K562 (cell line): ENCODE results near the gene KDELR3. TPM values are rescaled to one million over a fixed set of nuclear protein-coding genes. Genes with fewer than 3 reads are reported as not detected.

Source experiments
- ARID3A ChIP-seq: IDR thresholded peaks from 2 replicates; pipeline ENCODE4 v1.6.1; 2012; ENCODE audit warnings: low read depth, low read length, improper control_type of control experiment, borderline replicate concordance
- FOXJ2 ChIP-seq: fragments of 200-800 bp; sonication (Bioruptor generic); IDR thresholded peaks from 2 replicates; pipeline ENCODE4 v1.6.1; 2016; ENCODE audit warnings: missing genetic modification characterization, missing compliant biosample characterization
- JUNB ChIP-seq: fragments of 450-650 bp; formaldehyde crosslinking; conservative IDR thresholded peaks from 2 replicates; pipeline ENCODE4 v1.4.0; 2020; ENCODE audit warnings: mild to moderate bottlenecking
- LARP7 ChIP-seq: fragments of 450-650 bp; IDR thresholded peaks from 2 replicates; pipeline ENCODE4 v1.6.1; 2016
- MTA1 ChIP-seq: fragments of 450-650 bp; IDR thresholded peaks from 2 replicates; pipeline ENCODE4 v1.6.1; 2017; ENCODE audit warnings: borderline replicate concordance
- NFRKB ChIP-seq: fragments of 450-650 bp; IDR thresholded peaks from 2 replicates; pipeline ENCODE4 v1.6.1; 2016; ENCODE audit warnings: low read depth
- PRMT5 ChIP-seq: sonication (generic); formaldehyde crosslinking; IDR thresholded peaks from 2 replicates; pipeline ENCODE4 v1.5.0; 2020; ENCODE audit warnings: missing genetic modification reagents
- RBFOX2 ChIP-seq: fragments of 200-400 bp; formaldehyde crosslinking; IDR thresholded peaks from 2 replicates; pipeline ENCODE4 v1.6.1; 2017; ENCODE audit warnings: low read depth, mild to moderate bottlenecking, low read length, moderate library complexity
- STAT5B ChIP-seq: fragments of 250-450 bp; sonication (Bioruptor Pico); IDR thresholded peaks from 2 replicates; pipeline ENCODE4 v1.8.0; 2021; ENCODE audit warnings: mild to moderate bottlenecking, inconsistent platforms
- TAF15 ChIP-seq: fragments of 200-400 bp; formaldehyde crosslinking; IDR thresholded peaks from 2 replicates; pipeline ENCODE4 v1.6.1; 2017; ENCODE audit warnings: mild to moderate bottlenecking, low read depth, low read length, moderate library complexity
- XRCC3 ChIP-seq: fragments of 450-650 bp; IDR thresholded peaks from 2 replicates; pipeline ENCODE4 v1.6.1; 2017; ENCODE audit warnings: mild to moderate bottlenecking, moderate library complexity
- ZBED1 ChIP-seq: IDR thresholded peaks from 2 replicates; pipeline ENCODE4 v1.6.1; 2014
- ZNF3 ChIP-seq: fragments of 250-450 bp; sonication (Bioruptor Pico); IDR thresholded peaks from 2 replicates; pipeline ENCODE4 v1.5.0; 2021; ENCODE audit warnings: mild to moderate bottlenecking, moderate library complexity
- ZNF384 ChIP-seq: IDR thresholded peaks from 2 replicates; pipeline ENCODE4 v1.6.1; 2012; ENCODE audit warnings: low read depth, low read length, improper control_type of control experiment
- ZNF561 ChIP-seq: fragments of 450-650 bp; formaldehyde crosslinking; conservative IDR thresholded peaks from 2 replicates; pipeline ENCODE4 v1.4.0; 2020; ENCODE audit warnings: mild to moderate bottlenecking, moderate library complexity
- ZNF740 ChIP-seq, 3 experiments: fragments of 200-800 bp in 1 of 3; sonication (Bioruptor generic) in 1 of 3; sonication (generic) in 1 of 3; formaldehyde crosslinking in 1 of 3; IDR thresholded peaks; 2 replicates each; pipeline versions ENCODE4 v1.6.1 to v1.8.0; 2016 to 2022; ENCODE audit warnings: mild to moderate bottlenecking in 2 of 3, missing compliant biosample characterization in 2 of 3, missing genetic modification characterization in 2 of 3, missing genetic modification reagents in 1 of 3
- polyA plus RNA-seq, 8 experiments: library from polyadenylated mRNA; depleted of rRNA in 4 of 8; stranded (reverse) in 5 of 8; unstranded in 3 of 8; fragments of >200 nt; fragmentation: Nextera tagmentation in 2 of 8; fragmentation: Illumina TruSeq in 1 of 8; extraction: Ambion mirVana in 2 of 8; extraction: Trizol in 1 of 8; gene quantifications; 2 replicates each; pipeline versions ENCODE4 v1.2.1 to v1.2.3, GENCODE V29; 2011 to 2014; ENCODE audit warnings: inconsistent platforms in 1 of 8, missing spikeins in 1 of 8
- total RNA-seq, 7 experiments: library from RNA; depleted of rRNA in 6 of 7; stranded (reverse); fragments of >200 nt in 6 of 7; fragmentation: Illumina TruSeq in 2 of 7; extraction: Trizol in 2 of 7; gene quantifications; 2 replicates each; pipeline versions ENCODE4 v1.2.1 to v1.2.3, GENCODE V29; 2011 to 2021; ENCODE audit warnings: low replicate concordance in 1 of 7
- TF ChIP-seq, protein P1 (sequence below): fragments of 450-650 bp; formaldehyde crosslinking; conservative IDR thresholded peaks from 2 replicates; pipeline ENCODE4 v1.4.0; 2022; ENCODE audit warnings: mild to moderate bottlenecking, missing genetic modification characterization
- TF ChIP-seq, protein P2 (sequence below): fragments of 450-650 bp; formaldehyde crosslinking; IDR thresholded peaks from 2 replicates; pipeline ENCODE4 v1.4.0; 2020; ENCODE audit warnings: mild to moderate bottlenecking
- TF ChIP-seq, protein P3 (sequence below): fragments of 450-650 bp; formaldehyde crosslinking; IDR thresholded peaks from 2 replicates; pipeline ENCODE4 v1.4.0; 2022; ENCODE audit warnings: mild to moderate bottlenecking, moderate library complexity
- TF ChIP-seq, protein P4 (sequence below): fragments of 250-450 bp; sonication (Bioruptor Pico); IDR thresholded peaks from 2 replicates; pipeline ENCODE4 v1.5.0; 2020; ENCODE audit warnings: mild to moderate bottlenecking, borderline replicate concordance

The KDELR3 gene
- total and polyA plus RNA-seq, 9 of the 15 experiments (the other 6 are each of a cell fraction or from before 2014, with no cell fraction given) = 7.1 to 44.8 (median 9.6) TPM

DNA sequence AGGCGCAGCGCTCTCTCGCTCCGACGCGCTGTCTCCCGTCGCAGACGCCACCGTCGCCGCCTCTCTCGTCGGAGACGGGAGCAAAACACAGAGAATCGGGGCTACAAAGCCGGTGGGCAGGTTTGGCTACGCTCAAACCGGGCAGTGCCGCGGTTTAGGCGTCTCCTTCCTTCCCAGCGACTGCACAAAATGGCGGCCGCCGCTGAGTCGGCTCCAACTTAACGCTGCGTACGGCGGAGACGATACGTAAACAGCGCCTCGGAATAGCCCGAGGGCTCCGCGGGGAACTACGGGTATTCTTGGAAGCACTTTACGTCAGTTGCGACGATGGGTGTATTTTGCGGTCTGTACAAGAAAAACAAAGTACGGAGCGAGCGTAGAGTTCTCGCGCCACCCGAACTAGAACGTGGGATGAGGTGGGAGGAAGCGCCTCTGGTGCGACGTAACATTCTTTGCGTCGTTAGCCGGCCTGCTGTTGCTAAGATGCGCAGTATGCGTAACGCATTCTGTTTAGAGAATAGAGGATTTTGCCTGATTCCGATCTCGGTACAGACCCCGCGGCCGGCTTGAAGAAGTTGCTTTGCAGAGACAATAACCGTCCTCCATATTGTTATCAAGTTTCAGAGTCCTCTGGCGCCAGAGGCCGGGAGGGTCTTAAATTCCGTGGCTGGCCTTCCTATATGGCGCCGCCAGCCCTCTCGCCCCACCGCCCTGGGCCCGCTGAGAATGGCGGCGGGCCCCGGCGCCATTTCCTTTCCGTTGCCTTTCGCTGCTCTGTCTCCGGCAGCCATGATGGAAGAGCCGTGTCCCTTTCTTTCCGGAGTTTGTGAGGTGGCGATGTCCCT is 38.4 kb downstream of the KDELR3 start, which contains the start of gene DDX17 (continued):
- no peak for TF ChIP-seq PRMT5 (CRISPR knock-in tag)
- TF ChIP-seq TAF15 = peak; percentile 99; the same call in 1 of the 2 replicates
- no peak for TF ChIP-seq JUNB (CRISPR knock-in tag)
- peak; percentile 64; the same call in 1 of the 2 replicates for TF ChIP-seq FOXJ2 (tag)
- no peak for TF ChIP-seq ARID3A
- TF ChIP-seq ZNF740 (CRISPR knock-in tag; IDR thresholded peaks at IDR 0.05) = peak; percentile 7; the same call in 1 of the 2 replicates
- no peak; a peak in 1 of 4 replicates for TF ChIP-seq ZNF740 (tag; IDR thresholded peaks at IDR 0.05)
- TF ChIP-seq ZBED1 = 0 out of 2 replicates have a peak, but pooled peaks have one; percentile 47
- TF ChIP-seq, protein P1, sequence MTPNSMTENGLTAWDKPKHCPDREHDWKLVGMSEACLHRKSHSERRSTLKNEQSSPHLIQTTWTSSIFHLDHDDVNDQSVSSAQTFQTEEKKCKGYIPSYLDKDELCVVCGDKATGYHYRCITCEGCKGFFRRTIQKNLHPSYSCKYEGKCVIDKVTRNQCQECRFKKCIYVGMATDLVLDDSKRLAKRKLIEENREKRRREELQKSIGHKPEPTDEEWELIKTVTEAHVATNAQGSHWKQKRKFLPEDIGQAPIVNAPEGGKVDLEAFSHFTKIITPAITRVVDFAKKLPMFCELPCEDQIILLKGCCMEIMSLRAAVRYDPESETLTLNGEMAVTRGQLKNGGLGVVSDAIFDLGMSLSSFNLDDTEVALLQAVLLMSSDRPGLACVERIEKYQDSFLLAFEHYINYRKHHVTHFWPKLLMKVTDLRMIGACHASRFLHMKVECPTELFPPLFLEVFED (CRISPR knock-in tag) = no peak
- no peak for TF ChIP-seq LARP7
- TF ChIP-seq ZNF561 (CRISPR knock-in tag) = no peak
- TF ChIP-seq, protein P2, sequence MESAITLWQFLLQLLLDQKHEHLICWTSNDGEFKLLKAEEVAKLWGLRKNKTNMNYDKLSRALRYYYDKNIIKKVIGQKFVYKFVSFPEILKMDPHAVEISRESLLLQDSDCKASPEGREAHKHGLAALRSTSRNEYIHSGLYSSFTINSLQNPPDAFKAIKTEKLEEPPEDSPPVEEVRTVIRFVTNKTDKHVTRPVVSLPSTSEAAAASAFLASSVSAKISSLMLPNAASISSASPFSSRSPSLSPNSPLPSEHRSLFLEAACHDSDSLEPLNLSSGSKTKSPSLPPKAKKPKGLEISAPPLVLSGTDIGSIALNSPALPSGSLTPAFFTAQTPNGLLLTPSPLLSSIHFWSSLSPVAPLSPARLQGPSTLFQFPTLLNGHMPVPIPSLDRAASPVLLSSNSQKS (CRISPR knock-in tag) = no peak
- TF ChIP-seq NFRKB = peak; percentile 100
- TF ChIP-seq RBFOX2 = peak; percentile 98
- no peak for TF ChIP-seq ZNF384
- no peak for TF ChIP-seq XRCC3
- TF ChIP-seq ZNF3 (CRISPR knock-in tag) = no peak
- TF ChIP-seq, protein P3, sequence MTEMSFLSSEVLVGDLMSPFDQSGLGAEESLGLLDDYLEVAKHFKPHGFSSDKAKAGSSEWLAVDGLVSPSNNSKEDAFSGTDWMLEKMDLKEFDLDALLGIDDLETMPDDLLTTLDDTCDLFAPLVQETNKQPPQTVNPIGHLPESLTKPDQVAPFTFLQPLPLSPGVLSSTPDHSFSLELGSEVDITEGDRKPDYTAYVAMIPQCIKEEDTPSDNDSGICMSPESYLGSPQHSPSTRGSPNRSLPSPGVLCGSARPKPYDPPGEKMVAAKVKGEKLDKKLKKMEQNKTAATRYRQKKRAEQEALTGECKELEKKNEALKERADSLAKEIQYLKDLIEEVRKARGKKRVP (CRISPR knock-in tag) = peak; percentile 49; the same call in 1 of the 2 replicates
- no peak for TF ChIP-seq STAT5B
- TF ChIP-seq MTA1 = peak; percentile 95
- TF ChIP-seq, protein P4, sequence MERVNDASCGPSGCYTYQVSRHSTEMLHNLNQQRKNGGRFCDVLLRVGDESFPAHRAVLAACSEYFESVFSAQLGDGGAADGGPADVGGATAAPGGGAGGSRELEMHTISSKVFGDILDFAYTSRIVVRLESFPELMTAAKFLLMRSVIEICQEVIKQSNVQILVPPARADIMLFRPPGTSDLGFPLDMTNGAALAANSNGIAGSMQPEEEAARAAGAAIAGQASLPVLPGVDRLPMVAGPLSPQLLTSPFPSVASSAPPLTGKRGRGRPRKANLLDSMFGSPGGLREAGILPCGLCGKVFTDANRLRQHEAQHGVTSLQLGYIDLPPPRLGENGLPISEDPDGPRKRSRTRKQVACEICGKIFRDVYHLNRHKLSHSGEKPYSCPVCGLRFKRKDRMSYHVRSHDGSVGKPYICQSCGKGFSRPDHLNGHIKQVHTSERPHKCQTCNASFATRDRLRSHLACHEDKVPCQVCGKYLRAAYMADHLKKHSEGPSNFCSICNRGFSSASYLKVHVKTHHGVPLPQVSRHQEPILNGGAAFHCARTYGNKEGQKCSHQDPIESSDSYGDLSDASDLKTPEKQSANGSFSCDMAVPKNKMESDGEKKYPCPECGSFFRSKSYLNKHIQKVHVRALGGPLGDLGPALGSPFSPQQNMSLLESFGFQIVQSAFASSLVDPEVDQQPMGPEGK = no peak
